Liver (tissue), 9 donors: ENCODE results near the gene LDB2. TPM values are rescaled to one million over a fixed set of nuclear protein-coding genes. Genes with fewer than 3 reads are reported as not detected.

ENCODE experiments used
- DNase-seq: peaks from one replicate; pipeline ENCODE4 v3.0.0-alpha.2; 2017; ENCODE audit warnings: low spot score
- H3K27ac ChIP-seq, 2 donors: one replicate each; pipeline ENCODE4 v1.7.0; 2013; ENCODE audit warnings: inconsistent platforms in 2 of 2, low read length in 2 of 2, control low read depth in 1 of 2, low read depth in 1 of 2, mild to moderate bottlenecking in 1 of 2
- H3K27me3 ChIP-seq, 4 donors: one replicate each; pipeline versions ENCODE4 v1.6.1 to v1.7.0; 2013; ENCODE audit warnings: low read length in 3 of 4, inconsistent platforms in 1 of 4, mild to moderate bottlenecking in 1 of 4, moderate library complexity in 1 of 4; ENCODE audit not compliant: control insufficient read depth in 4 of 4, insufficient read depth in 4 of 4
- H3K36me3 ChIP-seq, 4 donors: one replicate each; pipeline versions ENCODE4 v1.6.1 to v1.7.0; 2013; ENCODE audit warnings: low read length in 3 of 4, mild to moderate bottlenecking in 3 of 4, low read depth in 1 of 4, moderate library complexity in 1 of 4; ENCODE audit not compliant: control insufficient read depth in 4 of 4, insufficient read depth in 3 of 4
- H3K4me1 ChIP-seq, 4 donors: one replicate each; pipeline versions ENCODE4 v1.6.1 to v1.7.0; 2013; ENCODE audit warnings: low read length in 3 of 4, mild to moderate bottlenecking in 3 of 4, moderate library complexity in 1 of 4; ENCODE audit not compliant: control insufficient read depth in 4 of 4, insufficient read depth in 4 of 4
- H3K4me3 ChIP-seq, 3 donors: one replicate each; pipeline versions ENCODE4 v1.6.1 to v1.7.0; 2013; ENCODE audit warnings: low read length in 3 of 3, control low read depth in 1 of 3, low read depth in 1 of 3, mild to moderate bottlenecking in 1 of 3
- H3K9ac ChIP-seq, 2 donors: one replicate each; pipeline ENCODE4 v1.7.0; 2013; ENCODE audit warnings: low read length in 2 of 2, mild to moderate bottlenecking in 2 of 2, moderate library complexity in 2 of 2, control low read depth in 1 of 2, low read depth in 1 of 2
- H3K9me3 ChIP-seq, 4 donors: one replicate each; pipeline versions ENCODE4 v1.6.1 to v1.7.0; 2013; ENCODE audit warnings: low read length in 3 of 4; ENCODE audit not compliant: control insufficient read depth in 4 of 4
- EGR1 ChIP-seq, 2 donors: IDR thresholded peaks; 2 replicates each; pipeline ENCODE4 v1.6.1; 2016 to 2018; ENCODE audit warnings: antibody characterized with exemption in 2 of 2, low read depth in 2 of 2
- FOXA1 ChIP-seq: IDR thresholded peaks from 2 replicates; pipeline ENCODE4 v1.6.1; 2016; ENCODE audit warnings: antibody characterized with exemption
- FOXA2 ChIP-seq: IDR thresholded peaks from 2 replicates; pipeline ENCODE4 v1.6.1; 2016; ENCODE audit warnings: antibody characterized with exemption
- GABPA ChIP-seq, 2 donors: IDR thresholded peaks in 1 of 2; conservative IDR thresholded peaks in 1 of 2; 2 replicates each; pipeline ENCODE4 v1.6.1; 2016; ENCODE audit warnings: antibody characterized with exemption in 2 of 2, mild to moderate bottlenecking in 1 of 2, moderate library complexity in 1 of 2
- HNF4A ChIP-seq, 2 donors: conservative IDR thresholded peaks; 2 replicates each; pipeline ENCODE4 v1.6.1; 2016; ENCODE audit warnings: antibody characterized with exemption in 2 of 2, mild to moderate bottlenecking in 2 of 2
- JUND ChIP-seq, 2 donors: IDR thresholded peaks; 2 replicates each; pipeline ENCODE4 v1.6.1; 2016; ENCODE audit warnings: antibody characterized with exemption in 2 of 2
- NR2F2 ChIP-seq: IDR thresholded peaks from 2 replicates; pipeline ENCODE4 v1.6.1; 2016; ENCODE audit warnings: antibody characterized with exemption
- RXRA ChIP-seq, 2 donors: IDR thresholded peaks; 2 replicates each; pipeline ENCODE4 v1.6.1; 2017 to 2018; ENCODE audit warnings: antibody characterized with exemption in 2 of 2, mild to moderate bottlenecking in 1 of 2
- SP1 ChIP-seq: IDR thresholded peaks from 2 replicates; pipeline ENCODE4 v1.6.1; 2018; ENCODE audit warnings: antibody characterized with exemption, mild to moderate bottlenecking
- TAF1 ChIP-seq: conservative IDR thresholded peaks from 2 replicates; pipeline ENCODE4 v1.6.1; 2016; ENCODE audit warnings: antibody characterized with exemption, mild to moderate bottlenecking
- YY1 ChIP-seq: IDR thresholded peaks from 2 replicates; pipeline ENCODE4 v1.6.1; 2016; ENCODE audit warnings: antibody characterized with exemption, mild to moderate bottlenecking
- ZBTB33 ChIP-seq: IDR thresholded peaks from 2 replicates; pipeline ENCODE4 v1.6.1; 2016; ENCODE audit warnings: antibody characterized with exemption
- WGBS: extraction: QIAGEN DNeasy Blood & Tissue Kit; methylation state at CpG from one replicate; pipeline ENCODE4 v1.1.7; 2013; 5-methylcytosine and 5-hydroxymethylcytosine counted together
- polyA plus RNA-seq, 2 donors: library from polyadenylated mRNA; stranded (reverse) in 1 of 2; unstranded in 1 of 2; fragments of 200-250 nt in 1 of 2; fragments of >200 nt in 1 of 2; fragmentation: Nextera tagmentation in 1 of 2; extraction: Ambion mirVana in 1 of 2; gene quantifications; one replicate each; pipeline versions ENCODE4 v1.2.1 to v1.2.3, GENCODE V29; 2013 to 2015
- total RNA-seq, 2 donors: library from RNA; depleted of rRNA; stranded (reverse); fragments of >200 nt; gene quantifications; one replicate each; pipeline ENCODE4 v1.2.3, GENCODE V29; 2014
- TF ChIP-seq, protein P1 (sequence below): IDR thresholded peaks from 2 replicates; pipeline ENCODE4 v1.6.1; 2016; ENCODE audit warnings: antibody characterized with exemption
- TF ChIP-seq, protein P2 (sequence below): IDR thresholded peaks from 2 replicates; pipeline ENCODE4 v1.6.1; 2016; ENCODE audit warnings: antibody characterized with exemption
- TF ChIP-seq, protein P3 (sequence below): fragments of 150-350 bp; IDR thresholded peaks from 2 replicates; pipeline ENCODE4 v1.5.1; 2017; ENCODE audit warnings: improper control_type of control experiment, low read depth, low read length; ENCODE audit not compliant: missing input control
- donor health status: healthy.
- donor health status: healthy.
- donor health status: healthy.
- donor health status: healthy.
- donor health status: healthy.

The LDB2 gene
- total and polyA plus RNA-seq, 4 donors, result 7.4 to 31.9 (median 16.8) TPM

- Histone ChIP-seq H3K27ac (no peak overlapping the region), H3K27me3 (no peaks in the 10 kb centered on the region), H3K4me3 (no peak overlapping the region), H3K36me3 (no peaks in the 10 kb centered on the region), H3K9me3 (no peaks in the 10 kb centered on the region), H3K9ac (no peak overlapping the region), H3K4me1 (peaks cover 0 to 3% (median 0%) of the 10 kb centered on the region in 4 donors)
- DNase-seq, result no peak
- 87% methylated on average over 8 of the region's 8 CpGs for WGBS
- TF ChIP-seq HNF4A (conservative IDR thresholded peaks at IDR 0.05) (no peak), FOXA2 (no peak), JUND (IDR thresholded peaks at IDR 0.05) (no peak), YY1 (no peak), ZBTB33 (no peak), SP1 (no peak), FOXA1 (no peak), GABPA (IDR thresholded peaks at IDR 0.05 in 1 of 2, conservative IDR thresholded peaks at IDR 0.05 in 1 of 2) (no peak)
- TF ChIP-seq, protein P1, sequence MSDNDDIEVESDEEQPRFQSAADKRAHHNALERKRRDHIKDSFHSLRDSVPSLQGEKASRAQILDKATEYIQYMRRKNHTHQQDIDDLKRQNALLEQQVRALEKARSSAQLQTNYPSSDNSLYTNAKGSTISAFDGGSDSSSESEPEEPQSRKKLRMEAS, result no peak
These were observed 158.3 kb downstream of the LDB2 start for GRCh38 chr4:16739997-16740624.

GRCh38 chr4:16738558-16738957 lies 159.9 kb downstream of the LDB2 start:
- Histone ChIP-seq H3K4me3 (no peak overlapping the region), H3K36me3 (no peaks in the 10 kb centered on the region), H3K4me1 (no peaks in the 10 kb centered on the region), H3K9ac (no peak overlapping the region), H3K27me3 (no peaks in the 10 kb centered on the region), H3K9me3 (no peaks in the 10 kb centered on the region), H3K27ac (no peak overlapping the region)
- DNase-seq, result no peak
- TF ChIP-seq RXRA (IDR thresholded peaks at IDR 0.05), result no peak
- TF ChIP-seq NR2F2, result no peak
- no peak for TF ChIP-seq ZBTB33
- TF ChIP-seq JUND (IDR thresholded peaks at IDR 0.05), result no peak
- no peak for TF ChIP-seq GABPA (IDR thresholded peaks at IDR 0.05 in 1 of 2, conservative IDR thresholded peaks at IDR 0.05 in 1 of 2)
- no peak for TF ChIP-seq FOXA1
- TF ChIP-seq YY1, result no peak
- no peak for TF ChIP-seq TAF1
- TF ChIP-seq FOXA2, result no peak
- TF ChIP-seq, protein P2, sequence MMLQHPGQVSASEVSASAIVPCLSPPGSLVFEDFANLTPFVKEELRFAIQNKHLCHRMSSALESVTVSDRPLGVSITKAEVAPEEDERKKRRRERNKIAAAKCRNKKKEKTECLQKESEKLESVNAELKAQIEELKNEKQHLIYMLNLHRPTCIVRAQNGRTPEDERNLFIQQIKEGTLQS, result no peak
- 90% methylated on average over 1 of the region's 1 CpG for WGBS

GRCh38 chr4:16733509-16733908 lies 164.9 kb downstream of the LDB2 start:
- WGBS, result 71% methylated on average over 4 of the region's 4 CpGs
- Histone ChIP-seq H3K4me3 (no peak overlapping the region), H3K4me1 (no peaks in the 10 kb centered on the region), H3K27me3 (no peaks in the 10 kb centered on the region), H3K36me3 (no peaks in the 10 kb centered on the region), H3K27ac (no peak overlapping the region), H3K9ac (no peak overlapping the region), H3K9me3 (no peaks in the 10 kb centered on the region)
- no peak for DNase-seq
- TF ChIP-seq YY1, result no peak
- no peak for TF ChIP-seq JUND (IDR thresholded peaks at IDR 0.05)
- TF ChIP-seq ZBTB33, result no peak
- TF ChIP-seq HNF4A (conservative IDR thresholded peaks at IDR 0.05), result no peak
- TF ChIP-seq, protein P2, result no peak
- no peak for TF ChIP-seq NR2F2
- no peak for TF ChIP-seq EGR1 (IDR thresholded peaks at IDR 0.05; ENCODE audit: low read depth in 2 of 2)
- TF ChIP-seq RXRA (IDR thresholded peaks at IDR 0.05), result no peak
- TF ChIP-seq, protein P3, sequence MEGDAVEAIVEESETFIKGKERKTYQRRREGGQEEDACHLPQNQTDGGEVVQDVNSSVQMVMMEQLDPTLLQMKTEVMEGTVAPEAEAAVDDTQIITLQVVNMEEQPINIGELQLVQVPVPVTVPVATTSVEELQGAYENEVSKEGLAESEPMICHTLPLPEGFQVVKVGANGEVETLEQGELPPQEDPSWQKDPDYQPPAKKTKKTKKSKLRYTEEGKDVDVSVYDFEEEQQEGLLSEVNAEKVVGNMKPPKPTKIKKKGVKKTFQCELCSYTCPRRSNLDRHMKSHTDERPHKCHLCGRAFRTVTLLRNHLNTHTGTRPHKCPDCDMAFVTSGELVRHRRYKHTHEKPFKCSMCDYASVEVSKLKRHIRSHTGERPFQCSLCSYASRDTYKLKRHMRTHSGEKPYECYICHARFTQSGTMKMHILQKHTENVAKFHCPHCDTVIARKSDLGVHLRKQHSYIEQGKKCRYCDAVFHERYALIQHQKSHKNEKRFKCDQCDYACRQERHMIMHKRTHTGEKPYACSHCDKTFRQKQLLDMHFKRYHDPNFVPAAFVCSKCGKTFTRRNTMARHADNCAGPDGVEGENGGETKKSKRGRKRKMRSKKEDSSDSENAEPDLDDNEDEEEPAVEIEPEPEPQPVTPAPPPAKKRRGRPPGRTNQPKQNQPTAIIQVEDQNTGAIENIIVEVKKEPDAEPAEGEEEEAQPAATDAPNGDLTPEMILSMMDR, result no peak
- TF ChIP-seq, protein P1, result no peak
